ENCODE data around the gene CUL7.
"Not testable (repeated sequence)": the region's sequence is repeated elsewhere in the genome, so short reads cannot be mapped to it uniquely, and the experiment has no call there.

Gene CUL7

GRCh38 chr6:43043310-43043709, 10.3 kb downstream of the CUL7 start:
- no peak for DNase-seq

DNA sequence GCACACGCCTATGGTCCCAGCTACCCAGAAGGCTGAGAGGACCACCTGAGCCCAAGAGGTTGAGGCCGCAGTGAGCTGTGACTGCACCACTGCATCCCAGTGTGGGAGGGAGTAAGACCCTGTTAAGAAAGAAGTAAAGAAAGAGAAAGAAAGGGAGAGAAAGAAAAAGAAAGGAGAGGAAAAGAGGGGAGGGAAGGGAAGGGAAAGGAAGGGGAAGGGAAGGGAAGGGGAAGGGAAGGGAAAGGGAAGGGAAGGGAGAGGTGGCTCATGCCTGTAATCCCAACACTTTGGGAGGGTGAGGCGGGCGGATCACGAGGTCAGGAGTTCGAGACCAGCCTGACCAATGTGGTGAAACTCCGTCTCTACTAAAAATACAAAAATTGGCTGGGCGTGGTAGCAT, 12.2 kb downstream of the CUL7 start:
- not testable (repeated sequence) for DNase-seq

- no peak for DNase-seq
These were observed 13.0 kb downstream of the CUL7 start for GRCh38 chr6:43040542-43041257.

DNA sequence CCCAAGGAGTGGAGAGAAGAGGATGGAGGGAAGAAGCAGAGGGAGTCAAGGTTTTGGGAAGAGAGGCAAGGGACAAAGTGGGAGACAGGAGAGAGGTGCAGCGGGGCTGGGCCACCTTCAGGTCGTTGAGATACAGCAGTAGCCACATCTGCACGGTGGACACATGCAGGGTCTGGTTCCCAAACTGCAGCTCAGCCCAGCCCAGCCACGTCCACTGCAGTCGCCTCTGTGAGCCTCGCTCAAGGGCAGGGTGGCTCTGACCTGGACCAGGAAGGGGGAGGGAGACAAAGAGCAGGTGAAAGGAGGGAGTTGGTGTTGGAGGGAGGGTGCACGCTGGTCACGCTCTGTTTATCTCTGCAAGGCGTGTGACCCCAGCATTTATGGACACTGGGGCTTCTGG, 14.9 kb downstream of the CUL7 start:
- DNase-seq = no peak

- no peak for DNase-seq
These were observed 15.9 kb downstream of the CUL7 start for GRCh38 chr6:43037706-43038105.

- no peak for DNase-seq
These were observed 16.5 kb downstream of the CUL7 start for GRCh38 chr6:43037197-43037596.

- DNase-seq = no peak
These were observed 16.9 kb downstream of the CUL7 start for GRCh38 chr6:43036712-43037111.

- no peak for DNase-seq
These were observed 18.0 kb downstream of the CUL7 start for GRCh38 chr6:43035495-43036194.

- no peak for DNase-seq
These were observed 19.5 kb downstream of the CUL7 start for GRCh38 chr6:43034190-43034525.

DNA sequence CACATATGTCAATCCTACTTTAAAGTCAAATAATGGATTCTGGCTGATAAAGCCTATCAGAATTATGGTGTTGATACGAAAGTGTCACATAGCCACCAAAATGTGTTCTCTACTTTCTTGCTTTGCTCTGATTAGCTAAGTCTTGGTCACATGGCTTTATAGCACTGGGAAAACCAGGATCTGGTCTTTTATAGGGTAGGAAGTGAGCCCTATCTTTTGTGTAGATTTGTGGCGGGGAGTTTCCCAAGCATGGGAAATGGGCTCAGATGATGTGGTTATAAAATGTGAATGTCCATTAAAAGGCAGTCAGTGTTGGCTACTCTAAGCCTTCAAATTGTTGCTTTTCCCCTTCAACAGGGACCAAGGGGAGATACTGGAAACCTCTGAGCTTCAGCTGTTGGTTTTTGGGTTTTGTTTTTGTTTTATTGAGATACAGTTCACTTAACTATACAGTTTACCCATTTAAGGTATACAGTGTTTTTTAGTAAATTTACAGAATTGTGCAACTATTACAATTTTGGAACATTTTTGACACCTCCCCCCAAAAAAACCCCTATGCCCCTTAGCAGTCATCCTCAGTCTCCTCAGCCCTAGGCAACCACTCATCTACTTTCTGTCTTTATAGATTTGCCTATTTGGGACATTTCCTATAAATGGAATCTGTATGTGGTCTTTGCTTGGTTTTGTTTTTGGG, 20.0 kb downstream of the CUL7 start:
- DNase-seq = no peak

GRCh38 chr6:43032326-43032725, 21.3 kb downstream of the CUL7 start:
- no peak for DNase-seq

GRCh38 chr6:43029120-43029519, 24.5 kb downstream of the CUL7 start:
- DNase-seq = no peak

DNA sequence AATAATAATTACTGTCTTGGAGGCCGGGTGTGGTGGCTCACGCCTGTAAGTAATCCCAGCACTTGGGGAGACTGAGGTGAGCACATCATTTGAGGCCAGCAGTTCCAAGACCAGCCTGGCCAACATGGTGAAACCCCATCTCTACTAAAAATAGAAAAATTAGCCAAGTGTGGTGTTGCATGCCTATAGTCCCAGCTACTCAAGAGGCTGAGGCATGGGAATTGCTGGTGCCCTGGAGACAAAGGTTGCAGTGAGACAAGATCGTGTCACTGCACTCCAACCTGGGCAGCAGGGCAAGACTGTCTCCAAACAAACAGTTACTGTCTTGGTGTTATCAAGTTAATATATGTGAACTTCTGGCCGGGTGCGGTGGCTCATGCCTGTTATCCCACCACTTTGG, 27.3 kb downstream of the CUL7 start:
- DNase-seq = no peak

DNA sequence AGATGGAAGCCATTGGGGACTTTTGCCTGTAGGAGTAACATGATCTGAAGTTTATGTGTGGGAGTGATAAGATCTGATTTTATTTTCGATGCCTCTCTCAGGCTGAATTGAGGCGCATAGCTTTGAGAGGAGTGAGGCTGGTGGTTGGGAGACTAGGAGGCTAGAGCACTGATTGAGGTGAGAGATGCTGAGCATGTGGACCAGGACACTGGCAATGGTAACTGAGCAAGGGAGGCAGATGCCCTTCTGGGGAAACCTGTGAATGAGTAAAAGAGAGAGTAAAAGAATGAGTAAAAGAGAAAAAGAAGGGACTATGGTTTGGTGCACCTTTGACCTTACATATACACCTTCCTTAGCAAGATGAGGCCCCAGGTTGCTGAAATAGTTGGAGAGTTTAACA, 29.2 kb downstream of the CUL7 start:
- DNase-seq = no peak

DNA sequence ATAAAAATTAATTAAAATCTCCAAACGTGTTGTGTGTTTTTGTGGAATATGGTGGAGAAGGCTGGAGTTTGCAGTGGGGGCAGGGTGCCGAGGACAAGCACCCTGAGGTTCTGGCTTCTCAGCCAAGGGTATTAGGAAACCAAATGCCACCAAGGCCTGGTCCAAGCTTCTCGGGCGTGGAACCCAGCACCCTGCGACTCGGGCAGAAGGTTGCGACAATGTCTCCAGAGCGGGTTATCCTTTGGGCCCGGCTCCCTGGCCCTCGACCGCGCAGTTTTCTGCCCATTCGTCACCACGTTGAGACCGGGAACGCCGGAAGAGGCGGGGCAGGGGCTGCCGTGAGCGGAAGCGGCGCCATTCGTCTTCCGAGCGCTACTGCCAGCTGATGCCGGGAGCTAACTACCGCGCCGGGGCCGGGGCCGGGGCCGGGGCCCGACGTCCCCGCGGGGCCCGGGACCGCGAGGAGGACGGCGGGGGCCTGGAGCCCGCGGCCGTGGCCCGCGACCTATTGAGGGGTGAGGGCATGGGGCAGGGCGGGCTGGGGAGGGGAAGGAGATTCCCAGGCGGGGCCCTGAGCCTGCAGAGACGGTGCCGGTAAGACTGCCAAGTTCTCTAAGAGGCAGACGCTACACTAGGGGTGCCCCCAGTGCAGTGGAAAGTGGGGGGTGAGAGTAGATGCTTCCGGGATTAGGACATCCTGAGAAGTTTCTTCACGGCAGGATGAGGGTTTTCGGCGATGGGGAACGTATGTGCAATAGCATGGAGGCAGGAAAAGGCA, 32.2 kb downstream of the CUL7 start, which contains the start of gene RRP36:
Gene RRP36 (plus strand): TSS at position 354 of the 778 bp plus-strand sequence. CDS start 32 bp downstream, at position 386.
- peak; percentile 78 for DNase-seq

GRCh38 chr6:43020847-43021246, 32.8 kb downstream of the CUL7 start:
- peak; percentile 18 for DNase-seq

- DNase-seq = no peak
These were observed 33.5 kb downstream of the CUL7 start for GRCh38 chr6:43020052-43020705.

DNA sequence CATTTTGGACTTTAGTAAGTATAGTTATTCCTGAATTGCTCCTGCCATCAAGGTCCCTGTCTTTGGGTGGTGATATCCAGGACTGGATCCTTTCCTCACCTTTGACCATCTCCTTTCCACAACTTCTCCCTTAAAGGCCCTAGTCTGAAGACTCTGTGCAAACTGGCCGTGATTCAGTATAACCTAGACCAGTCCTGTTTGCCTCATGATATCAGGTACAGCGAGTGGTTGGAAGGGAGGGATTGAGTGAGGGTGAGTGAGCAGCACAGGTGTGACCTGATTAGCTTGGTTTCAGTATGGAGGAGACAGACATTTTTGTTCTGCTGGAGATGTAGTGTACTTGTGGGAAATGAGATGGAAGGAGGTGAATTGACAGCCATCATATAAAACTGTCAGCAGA, 34.5 kb downstream of the CUL7 start:
- DNase-seq = no peak

DNA sequence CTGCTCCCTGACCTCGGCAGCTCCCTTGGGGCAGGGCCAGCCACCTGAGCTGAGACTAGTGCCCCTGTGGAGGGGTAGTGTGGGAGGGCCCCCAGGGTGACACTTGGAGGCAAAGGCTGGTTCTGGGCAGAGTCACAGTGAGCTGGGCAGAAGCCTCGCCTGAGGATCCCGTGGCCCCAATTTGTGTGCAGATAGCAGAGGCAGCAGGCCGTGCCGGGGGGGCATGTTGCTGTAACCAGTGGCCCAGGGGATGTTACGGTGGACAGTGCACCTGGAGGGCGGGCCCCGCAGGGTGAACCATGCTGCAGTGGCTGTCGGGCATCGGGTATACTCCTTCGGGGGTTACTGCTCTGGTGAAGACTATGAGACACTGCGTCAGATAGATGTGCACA, 36.7 kb downstream of the CUL7 start:
- no peak for DNase-seq

DNA sequence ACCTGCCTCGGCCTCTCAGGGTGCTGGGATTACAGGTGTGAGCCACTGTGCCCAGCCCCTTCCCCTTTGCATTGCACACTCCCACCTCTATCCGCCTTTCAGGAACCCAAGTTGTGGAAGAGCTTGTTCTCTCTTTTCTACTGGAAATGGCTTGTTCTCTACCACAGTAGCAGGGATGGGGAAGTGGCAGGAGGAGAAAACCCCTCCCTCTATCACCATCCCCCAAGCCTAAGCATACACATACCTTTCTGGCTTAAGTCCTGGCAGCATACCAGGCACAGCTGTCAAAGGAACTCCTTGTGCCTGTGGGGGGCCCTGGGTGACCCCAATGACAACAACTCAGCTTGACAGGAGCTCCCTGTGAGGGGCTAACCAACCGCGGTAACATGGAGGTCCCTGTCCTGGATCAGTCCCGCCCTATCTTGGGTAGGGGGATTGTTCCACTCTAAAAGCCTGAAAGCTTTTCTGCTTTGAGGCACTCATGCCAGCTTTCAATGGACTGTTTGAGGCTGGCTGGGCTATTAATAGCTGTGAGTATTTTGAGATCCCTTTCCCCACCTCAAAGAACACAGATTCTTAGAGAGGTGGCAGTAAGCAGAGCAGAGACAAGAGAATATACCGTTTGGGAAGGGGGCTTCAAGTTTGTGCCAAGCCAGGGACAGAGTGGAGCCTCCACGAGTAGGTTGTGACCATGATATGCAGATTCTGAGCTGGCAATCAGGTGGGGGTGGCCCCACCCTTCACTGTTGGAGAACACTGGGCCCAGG, 37.3 kb downstream of the CUL7 start:
- no peak for DNase-seq

- peak; percentile 45 for DNase-seq
These were observed 39.2 kb downstream of the CUL7 start for GRCh38 chr6:43014434-43014909.
